Bronchial epithelial cell (primary cell): ENCODE results near the gene HMOX1. TPM values are rescaled to one million over a fixed set of nuclear protein-coding genes. Genes with fewer than 3 reads are reported as not detected.
A peak's percentile ranks its signal among the peaks of the same experiment; 100 is the strongest.

Source experiments
- DNase-seq: peaks from one replicate; pipeline ENCODE4 v3.0.0-alpha.2; 2010; ENCODE audit warnings: low read depth
- FAIRE-seq: peaks from 2 replicates; lab custom pipeline; 2011; peaks lifted over from hg19 to GRCh38; lab: Jason Lieb, UNC
- H3K27me3 ChIP-seq: 2 replicates; pipeline ENCODE4 v1.5.1; 2011; ENCODE audit warnings: low read length; ENCODE audit not compliant: control insufficient read depth, insufficient read depth
- H3K36me3 ChIP-seq: 2 replicates; pipeline ENCODE4 v1.5.1; 2011; ENCODE audit warnings: low read length; ENCODE audit not compliant: control insufficient read depth, insufficient read depth
- H3K4me3 ChIP-seq: 2 replicates; pipeline ENCODE4 v1.5.1; 2011; ENCODE audit warnings: mild to moderate bottlenecking, low read depth, low read length, control low read depth
- CTCF ChIP-seq: IDR thresholded peaks from 2 replicates; pipeline ENCODE4 v1.5.1; 2011; ENCODE audit warnings: mild to moderate bottlenecking, moderate library complexity, low read length, control low read depth, inconsistent platforms; ENCODE audit not compliant: insufficient read depth, severe bottlenecking
- total RNA-seq: library from RNA; depleted of rRNA; stranded (reverse); fragments of >200 nt; gene quantifications from 2 replicates; pipeline ENCODE4 v1.2.1, GENCODE V29; 2014

The HMOX1 gene
- total RNA-seq, 1 donor from 2014 or later = 3.9 TPM

- TF ChIP-seq CTCF = no peak
- FAIRE-seq (no peak), DNase-seq (peak; percentile 51)
- Histone ChIP-seq H3K4me3 (no peak overlapping the region), H3K36me3 (peaks cover 2% of the 10 kb centered on the region), H3K27me3 (no peaks in the 10 kb centered on the region)
Observed at GRCh38 chr22:35425971-35426800, 45.3 kb downstream of the HMOX1 start.

- H3K27me3 ChIP-seq = no peaks in the 10 kb centered on the region
- no peak overlapping the region for H3K4me3 ChIP-seq
- peaks cover 2% of the 10 kb centered on the region for H3K36me3 ChIP-seq
- peak; percentile 91 for FAIRE-seq
- no peak for TF ChIP-seq CTCF
- no peak for DNase-seq
Observed at GRCh38 chr22:35426801-35427140, 45.9 kb downstream of the HMOX1 start.

- peak; percentile 96 for TF ChIP-seq CTCF
- FAIRE-seq (no peak), DNase-seq (peak; percentile 81)
- no peak overlapping the region for H3K4me3 ChIP-seq
- H3K36me3 ChIP-seq = no peaks in the 10 kb centered on the region
- no peaks in the 10 kb centered on the region for H3K27me3 ChIP-seq
Observed at GRCh38 chr22:35430897-35431322, 50.0 kb downstream of the HMOX1 start.

GRCh38 chr22:35431483-35432227 is 50.8 kb downstream of the HMOX1 start:
- Histone ChIP-seq H3K4me3 (no peak overlapping the region), H3K27me3 (no peaks in the 10 kb centered on the region), H3K36me3 (no peaks in the 10 kb centered on the region)
- DNase-seq = no peak
- no peak for FAIRE-seq
- TF ChIP-seq CTCF = no peak

GRCh38 chr22:35432228-35432905 is 51.5 kb downstream of the HMOX1 start:
- Histone ChIP-seq H3K4me3 (no peak overlapping the region), H3K27me3 (no peaks in the 10 kb centered on the region), H3K36me3 (no peaks in the 10 kb centered on the region)
- DNase-seq = no peak
- TF ChIP-seq CTCF = no peak
- no peak for FAIRE-seq
